HepG2 (cell line): ENCODE results near the gene SNRPD3. TPM values are rescaled to one million over a fixed set of nuclear protein-coding genes. Genes with fewer than 3 reads are reported as not detected.

ENCODE experiments used
- DPF2 ChIP-seq: sonication (generic); formaldehyde crosslinking; IDR thresholded peaks from 2 replicates; pipeline ENCODE4 v1.4.0; 2020; ENCODE audit warnings: mild to moderate bottlenecking, low read depth, missing genetic modification reagents, borderline replicate concordance
- FOXK1 ChIP-seq: sonication (generic); formaldehyde crosslinking; IDR thresholded peaks from 2 replicates; pipeline ENCODE4 v1.4.0; 2020; ENCODE audit warnings: low read depth, missing genetic modification reagents, borderline replicate concordance
- HNRNPLL ChIP-seq: fragments of 200-400 bp; formaldehyde crosslinking; IDR thresholded peaks from 2 replicates; pipeline ENCODE4 v1.6.1; 2017; ENCODE audit warnings: mild to moderate bottlenecking, low read depth, low read length; ENCODE audit not compliant: poor library complexity, severe bottlenecking
- KAT8 ChIP-seq: IDR thresholded peaks from 2 replicates; pipeline ENCODE4 v1.6.1; 2016; ENCODE audit warnings: missing genetic modification reagents, missing compliant biosample characterization
- RARG ChIP-seq: sonication (generic); formaldehyde crosslinking; IDR thresholded peaks from 2 replicates; pipeline ENCODE4 v1.4.0; 2020; ENCODE audit warnings: low read depth, mild to moderate bottlenecking, missing genetic modification reagents
- THAP11 ChIP-seq: IDR thresholded peaks from 2 replicates; pipeline ENCODE4 v1.6.1; 2016; ENCODE audit warnings: missing biosample characterization, missing genetic modification reagents
- ZBTB7B ChIP-seq: sonication (generic); formaldehyde crosslinking; IDR thresholded peaks from 2 replicates; pipeline ENCODE4 v1.4.0; 2020; ENCODE audit warnings: missing genetic modification reagents
- ZC3H4 ChIP-seq: sonication (generic); formaldehyde crosslinking; IDR thresholded peaks from 2 replicates; pipeline ENCODE4 v1.4.0; 2020; ENCODE audit warnings: missing genetic modification reagents, borderline replicate concordance
- ZNF207 ChIP-seq: fragments of 450-650 bp; IDR thresholded peaks from 2 replicates; pipeline ENCODE4 v1.6.1; 2016; ENCODE audit warnings: antibody characterized with exemption, borderline replicate concordance
- ZNF75D ChIP-seq: sonication (generic); formaldehyde crosslinking; IDR thresholded peaks from 2 replicates; pipeline ENCODE4 v1.8.1; 2023; ENCODE audit warnings: missing genetic modification reagents, mild to moderate bottlenecking, borderline replicate concordance
- polyA plus RNA-seq, 8 experiments: library from polyadenylated mRNA; depleted of rRNA in 3 of 8; stranded (reverse) in 7 of 8; unstranded in 1 of 8; fragments of >200 nt; fragmentation: Illumina TruSeq in 4 of 8; extraction: Trizol in 4 of 8; gene quantifications; 2 replicates each; pipeline versions ENCODE4 v1.2.1 to v1.2.3, GENCODE V29; 2011 to 2016; ENCODE audit warnings: low read depth in 4 of 8, missing spikeins in 1 of 8, mixed read lengths in 1 of 8; ENCODE audit not compliant: insufficient read depth in 1 of 8
- total RNA-seq, 5 experiments: library from RNA; depleted of rRNA; stranded (reverse); fragments of >200 nt; fragmentation: Illumina TruSeq; extraction: Trizol; gene quantifications; 2 replicates each; pipeline ENCODE4 v1.2.3, GENCODE V29; 2016; ENCODE audit warnings: low read depth in 1 of 5
- TF ChIP-seq, protein P1 (sequence below): sonication (generic); formaldehyde crosslinking; IDR thresholded peaks from one replicate; pipeline ENCODE4 v1.5.1; 2020; ENCODE audit warnings: mild to moderate bottlenecking, missing genetic modification reagents; ENCODE audit errors: not compliant biosample characterization
- TF ChIP-seq, protein P2 (sequence below): sonication (generic); formaldehyde crosslinking; IDR thresholded peaks from 2 replicates; pipeline ENCODE4 v1.5.0; 2020; ENCODE audit warnings: missing genetic modification reagents
- TF ChIP-seq, protein P3 (sequence below): sonication (generic); formaldehyde crosslinking; conservative IDR thresholded peaks from 2 replicates; pipeline ENCODE4 v1.4.0; 2020; ENCODE audit warnings: mild to moderate bottlenecking, missing genetic modification reagents, moderate library complexity

Gene SNRPD3
- total and polyA plus RNA-seq, 2 of the 13 experiments (the other 11 are each of a cell fraction or from before 2014, with no cell fraction given): 110 to 209 TPM

DNA sequence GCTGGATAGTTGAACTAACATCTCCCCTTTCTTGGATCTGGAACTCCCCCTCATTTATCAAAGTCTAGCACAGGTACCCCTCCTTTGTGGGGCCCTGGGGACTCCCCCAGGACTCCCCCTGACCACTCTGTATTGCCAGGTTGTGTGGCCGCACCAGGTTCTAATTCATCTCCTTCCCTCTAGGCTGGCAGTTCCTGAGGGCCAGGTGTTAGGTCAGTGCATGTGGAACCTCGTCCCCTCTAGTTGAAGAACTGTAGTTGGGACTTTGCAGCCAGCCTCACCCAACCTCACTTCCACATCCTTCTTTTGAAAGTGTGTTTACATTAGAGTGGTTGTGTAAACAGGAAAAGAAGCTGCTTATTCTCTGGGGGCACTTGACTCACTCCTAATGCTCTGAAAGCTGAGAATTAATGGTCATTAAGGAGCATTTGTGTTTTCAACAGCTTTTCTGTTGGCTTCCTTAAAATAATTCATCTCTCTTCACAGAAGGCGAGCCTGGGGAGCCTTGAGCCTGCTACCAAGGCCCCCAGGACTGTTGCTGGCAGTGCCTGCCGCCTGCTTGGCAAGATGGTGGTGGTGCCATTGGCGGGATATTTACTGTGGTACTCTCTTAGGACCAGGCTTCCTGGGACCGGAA, 48.9 kb upstream of the SNRPD3 start (continued):
- TF ChIP-seq, protein P1, sequence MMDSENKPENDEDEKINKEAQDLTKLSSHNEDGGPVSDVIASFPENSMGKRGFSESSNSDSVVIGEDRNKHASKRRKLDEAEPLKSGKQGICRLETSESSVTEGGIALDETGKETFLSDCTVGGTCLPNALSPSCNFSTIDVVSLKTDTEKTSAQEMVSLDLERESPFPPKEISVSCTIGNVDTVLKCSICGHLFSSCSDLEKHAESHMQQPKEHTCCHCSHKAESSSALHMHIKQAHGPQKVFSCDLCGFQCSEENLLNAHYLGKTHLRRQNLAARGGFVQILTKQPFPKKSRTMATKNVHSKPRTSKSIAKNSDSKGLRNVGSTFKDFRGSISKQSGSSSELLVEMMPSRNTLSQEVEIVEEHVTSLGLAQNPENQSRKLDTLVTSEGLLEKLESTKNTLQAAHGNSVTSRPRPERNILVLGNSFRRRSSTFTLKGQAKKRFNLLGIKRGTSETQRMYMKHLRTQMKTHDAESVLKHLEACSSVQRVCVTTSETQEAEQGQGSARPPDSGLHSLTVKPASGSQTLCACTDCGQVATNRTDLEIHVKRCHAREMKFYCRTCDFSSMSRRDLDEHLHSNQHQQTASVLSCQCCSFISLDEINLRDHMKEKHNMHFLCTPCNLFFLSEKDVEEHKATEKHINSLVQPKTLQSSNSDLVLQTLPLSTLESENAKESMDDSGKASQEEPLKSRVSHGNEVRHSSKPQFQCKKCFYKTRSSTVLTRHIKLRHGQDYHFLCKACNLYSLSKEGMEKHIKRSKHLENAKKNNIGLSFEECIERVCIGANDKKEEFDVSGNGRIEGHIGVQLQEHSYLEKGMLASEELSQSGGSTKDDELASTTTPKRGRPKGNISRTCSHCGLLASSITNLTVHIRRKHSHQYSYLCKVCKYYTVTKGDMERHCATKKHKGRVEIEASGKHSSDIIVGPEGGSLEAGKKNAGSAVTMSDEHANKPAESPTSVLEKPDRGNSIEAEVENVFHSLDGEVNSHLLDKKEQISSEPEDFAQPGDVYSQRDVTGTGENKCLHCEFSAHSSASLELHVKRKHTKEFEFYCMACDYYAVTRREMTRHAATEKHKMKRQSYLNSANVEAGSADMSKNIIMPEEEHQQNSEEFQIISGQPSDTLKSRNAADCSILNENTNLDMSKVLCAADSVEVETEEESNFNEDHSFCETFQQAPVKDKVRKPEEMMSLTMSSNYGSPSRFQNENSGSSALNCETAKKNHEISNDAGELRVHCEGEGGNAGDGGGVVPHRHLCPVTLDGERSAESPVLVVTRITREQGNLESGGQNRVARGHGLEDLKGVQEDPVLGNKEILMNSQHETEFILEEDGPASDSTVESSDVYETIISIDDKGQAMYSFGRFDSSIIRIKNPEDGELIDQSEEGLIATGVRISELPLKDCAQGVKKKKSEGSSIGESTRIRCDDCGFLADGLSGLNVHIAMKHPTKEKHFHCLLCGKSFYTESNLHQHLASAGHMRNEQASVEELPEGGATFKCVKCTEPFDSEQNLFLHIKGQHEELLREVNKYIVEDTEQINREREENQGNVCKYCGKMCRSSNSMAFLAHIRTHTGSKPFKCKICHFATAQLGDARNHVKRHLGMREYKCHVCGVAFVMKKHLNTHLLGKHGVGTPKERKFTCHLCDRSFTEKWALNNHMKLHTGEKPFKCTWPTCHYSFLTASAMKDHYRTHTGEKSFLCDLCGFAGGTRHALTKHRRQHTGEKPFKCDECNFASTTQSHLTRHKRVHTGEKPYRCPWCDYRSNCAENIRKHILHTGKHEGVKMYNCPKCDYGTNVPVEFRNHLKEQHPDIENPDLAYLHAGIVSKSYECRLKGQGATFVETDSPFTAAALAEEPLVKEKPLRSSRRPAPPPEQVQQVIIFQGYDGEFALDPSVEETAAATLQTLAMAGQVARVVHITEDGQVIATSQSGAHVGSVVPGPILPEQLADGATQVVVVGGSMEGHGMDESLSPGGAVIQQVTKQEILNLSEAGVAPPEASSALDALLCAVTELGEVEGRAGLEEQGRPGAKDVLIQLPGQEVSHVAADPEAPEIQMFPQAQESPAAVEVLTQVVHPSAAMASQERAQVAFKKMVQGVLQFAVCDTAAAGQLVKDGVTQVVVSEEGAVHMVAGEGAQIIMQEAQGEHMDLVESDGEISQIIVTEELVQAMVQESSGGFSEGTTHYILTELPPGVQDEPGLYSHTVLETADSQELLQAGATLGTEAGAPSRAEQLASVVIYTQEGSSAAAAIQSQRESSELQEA (CRISPR knock-in tag): no peak
- no peak for TF ChIP-seq ZNF75D (CRISPR knock-in tag)
- peak; percentile 78; the same call in 1 of the 2 replicates for TF ChIP-seq FOXK1 (CRISPR knock-in tag)
- TF ChIP-seq HNRNPLL: no peak
- peak; percentile 83 for TF ChIP-seq ZC3H4 (CRISPR knock-in tag)
- TF ChIP-seq, protein P2, sequence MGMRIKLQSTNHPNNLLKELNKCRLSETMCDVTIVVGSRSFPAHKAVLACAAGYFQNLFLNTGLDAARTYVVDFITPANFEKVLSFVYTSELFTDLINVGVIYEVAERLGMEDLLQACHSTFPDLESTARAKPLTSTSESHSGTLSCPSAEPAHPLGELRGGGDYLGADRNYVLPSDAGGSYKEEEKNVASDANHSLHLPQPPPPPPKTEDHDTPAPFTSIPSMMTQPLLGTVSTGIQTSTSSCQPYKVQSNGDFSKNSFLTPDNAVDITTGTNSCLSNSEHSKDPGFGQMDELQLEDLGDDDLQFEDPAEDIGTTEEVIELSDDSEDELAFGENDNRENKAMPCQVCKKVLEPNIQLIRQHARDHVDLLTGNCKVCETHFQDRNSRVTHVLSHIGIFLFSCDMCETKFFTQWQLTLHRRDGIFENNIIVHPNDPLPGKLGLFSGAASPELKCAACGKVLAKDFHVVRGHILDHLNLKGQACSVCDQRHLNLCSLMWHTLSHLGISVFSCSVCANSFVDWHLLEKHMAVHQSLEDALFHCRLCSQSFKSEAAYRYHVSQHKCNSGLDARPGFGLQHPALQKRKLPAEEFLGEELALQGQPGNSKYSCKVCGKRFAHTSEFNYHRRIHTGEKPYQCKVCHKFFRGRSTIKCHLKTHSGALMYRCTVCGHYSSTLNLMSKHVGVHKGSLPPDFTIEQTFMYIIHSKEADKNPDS (CRISPR knock-in tag): no peak
- TF ChIP-seq KAT8 (CRISPR knock-in tag): 0 out of 2 replicates have a peak, but pooled peaks have one; percentile 30
- TF ChIP-seq THAP11 (CRISPR knock-in tag): 0 out of 2 replicates have a peak, but pooled peaks have one; percentile 47
- TF ChIP-seq DPF2 (CRISPR knock-in tag): peak; percentile 61; the same call in 1 of the 2 replicates
- no peak for TF ChIP-seq RARG (CRISPR knock-in tag)
- TF ChIP-seq, protein P3, sequence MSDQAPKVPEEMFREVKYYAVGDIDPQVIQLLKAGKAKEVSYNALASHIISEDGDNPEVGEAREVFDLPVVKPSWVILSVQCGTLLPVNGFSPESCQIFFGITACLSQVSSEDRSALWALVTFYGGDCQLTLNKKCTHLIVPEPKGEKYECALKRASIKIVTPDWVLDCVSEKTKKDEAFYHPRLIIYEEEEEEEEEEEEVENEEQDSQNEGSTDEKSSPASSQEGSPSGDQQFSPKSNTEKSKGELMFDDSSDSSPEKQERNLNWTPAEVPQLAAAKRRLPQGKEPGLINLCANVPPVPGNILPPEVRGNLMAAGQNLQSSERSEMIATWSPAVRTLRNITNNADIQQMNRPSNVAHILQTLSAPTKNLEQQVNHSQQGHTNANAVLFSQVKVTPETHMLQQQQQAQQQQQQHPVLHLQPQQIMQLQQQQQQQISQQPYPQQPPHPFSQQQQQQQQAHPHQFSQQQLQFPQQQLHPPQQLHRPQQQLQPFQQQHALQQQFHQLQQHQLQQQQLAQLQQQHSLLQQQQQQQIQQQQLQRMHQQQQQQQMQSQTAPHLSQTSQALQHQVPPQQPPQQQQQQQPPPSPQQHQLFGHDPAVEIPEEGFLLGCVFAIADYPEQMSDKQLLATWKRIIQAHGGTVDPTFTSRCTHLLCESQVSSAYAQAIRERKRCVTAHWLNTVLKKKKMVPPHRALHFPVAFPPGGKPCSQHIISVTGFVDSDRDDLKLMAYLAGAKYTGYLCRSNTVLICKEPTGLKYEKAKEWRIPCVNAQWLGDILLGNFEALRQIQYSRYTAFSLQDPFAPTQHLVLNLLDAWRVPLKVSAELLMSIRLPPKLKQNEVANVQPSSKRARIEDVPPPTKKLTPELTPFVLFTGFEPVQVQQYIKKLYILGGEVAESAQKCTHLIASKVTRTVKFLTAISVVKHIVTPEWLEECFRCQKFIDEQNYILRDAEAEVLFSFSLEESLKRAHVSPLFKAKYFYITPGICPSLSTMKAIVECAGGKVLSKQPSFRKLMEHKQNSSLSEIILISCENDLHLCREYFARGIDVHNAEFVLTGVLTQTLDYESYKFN (CRISPR knock-in tag): peak; percentile 29; the same call in 1 of the 2 replicates
- no peak for TF ChIP-seq ZNF207
- TF ChIP-seq ZBTB7B (CRISPR knock-in tag): 0 out of 2 replicates have a peak, but pooled peaks have one; percentile 46
